ENCODE data around the gene FGD3.

DNA sequence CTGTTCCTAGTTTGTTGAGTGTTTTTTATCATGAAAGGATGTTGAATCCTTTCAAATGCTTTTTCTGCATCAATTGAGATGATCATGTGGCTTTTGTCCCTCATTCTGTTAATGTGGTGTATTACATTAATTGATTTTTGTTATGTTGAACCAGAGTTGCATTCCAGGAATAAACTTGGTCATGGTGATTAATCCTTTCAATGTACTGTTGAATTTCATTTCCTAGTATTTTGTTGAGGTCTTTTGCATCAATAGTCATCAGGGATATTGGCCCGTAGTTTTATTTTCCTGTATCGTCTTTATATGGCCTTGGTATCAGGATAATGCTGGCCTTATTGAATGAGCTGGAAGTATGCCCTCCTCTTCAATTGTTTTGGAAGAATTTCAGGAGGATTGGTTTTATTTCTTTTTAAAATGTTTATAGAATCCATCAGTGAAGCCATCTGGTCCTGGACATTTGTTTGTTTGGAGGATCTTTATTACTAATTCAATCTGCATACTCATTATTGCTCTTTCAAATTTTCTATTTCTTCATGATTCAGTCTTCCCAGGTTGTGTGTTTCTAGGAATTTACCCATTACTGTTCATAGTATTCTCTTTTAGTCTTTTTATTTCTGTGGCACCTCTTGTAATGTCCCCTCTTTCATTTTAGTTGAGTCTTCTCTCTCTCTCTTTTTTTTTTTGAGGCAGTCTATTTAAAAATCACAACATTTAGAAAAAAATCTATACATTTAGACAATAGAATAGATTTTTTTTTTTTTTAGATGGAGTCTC, 32.1 kb downstream of the FGD3 start:
- TF ChIP-seq EZH2 (IDR thresholded peaks at IDR 0.05; ENCODE audit: borderline replicate concordance) (no peak), EZH2phosphoT487 (IDR thresholded peaks at IDR 0.05; ENCODE audit: low read depth, severe bottlenecking, unreplicated experiment) (no peak)
